Stomach (tissue), 4 donors: ENCODE measurements around the gene OGFOD2.

Experiments
- CTCF ChIP-seq, 7 experiments: fragments of 450-650 bp in 4 of 7; fragments of 200-600 bp in 3 of 7; sonication (generic) in 3 of 7; IDR thresholded peaks; one replicate each; pipeline ENCODE4 v1.5.1; 2016 to 2019; ENCODE audit warnings: antibody characterized with exemption in 7 of 7, control low read depth in 2 of 7, mild to moderate bottlenecking in 1 of 7
- EP300 ChIP-seq: sonication (generic); formaldehyde crosslinking; IDR thresholded peaks from one replicate; pipeline ENCODE4 v1.6.1; 2017; ENCODE audit warnings: antibody characterized with exemption
- POLR2A ChIP-seq, 4 donors: fragments of 450-650 bp; IDR thresholded peaks; one replicate each; pipeline ENCODE4 v1.6.1; 2016; ENCODE audit warnings: antibody characterized with exemption in 4 of 4, control low read depth in 2 of 4, mild to moderate bottlenecking in 1 of 4, moderate library complexity in 1 of 4
- POLR2AphosphoS5 ChIP-seq, 3 donors: sonication (generic); formaldehyde crosslinking; IDR thresholded peaks; one replicate each; pipeline ENCODE4 v1.6.1; 2016; ENCODE audit warnings: antibody characterized with exemption in 3 of 3

DNA sequence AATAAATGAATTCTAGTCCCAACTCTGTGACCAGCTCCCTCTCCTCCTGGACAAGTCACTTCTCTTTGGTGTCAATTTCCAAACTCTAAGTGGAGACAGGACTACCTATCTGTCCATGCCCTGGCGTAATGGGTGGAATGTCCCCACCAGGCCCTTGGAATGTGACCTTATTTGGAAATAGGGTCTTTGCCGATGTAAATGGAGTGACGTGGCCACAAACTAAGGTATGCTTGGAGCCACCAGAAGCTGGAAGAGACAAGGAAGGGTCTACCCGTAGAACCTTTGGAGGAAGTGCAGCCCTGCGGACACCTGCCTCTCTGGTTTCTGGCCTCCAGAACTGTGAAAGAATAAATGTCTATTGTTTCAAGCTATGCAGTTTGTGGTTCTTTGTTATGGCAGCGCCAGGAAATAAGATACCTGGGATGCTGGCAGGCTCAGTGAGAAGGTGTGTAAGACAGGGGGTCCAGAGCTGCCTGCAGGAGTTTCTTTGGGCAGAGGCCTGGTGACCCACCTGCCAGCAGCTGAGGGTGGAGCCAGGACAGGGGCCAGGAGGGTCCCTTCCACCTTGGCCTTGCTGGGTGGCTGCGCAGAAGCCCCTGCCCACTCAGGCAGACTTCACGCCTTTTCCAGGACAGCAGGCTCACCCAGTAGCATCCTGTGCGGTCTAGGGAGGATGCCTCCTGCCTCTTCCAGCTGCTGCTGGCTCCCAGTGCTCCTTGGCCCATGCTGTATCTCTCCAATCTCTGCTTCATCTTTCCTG lies 51.2 kb downstream of the OGFOD2 start:
- TF ChIP-seq CTCF (IDR thresholded peaks at IDR 0.05) = no peak
- TF ChIP-seq POLR2A (IDR thresholded peaks at IDR 0.05) = no peak
- TF ChIP-seq POLR2AphosphoS5 (IDR thresholded peaks at IDR 0.05) = no peak
- no peak for TF ChIP-seq EP300
